ENCODE measurements around the gene LRP1. TPM values are rescaled to one million over a fixed set of nuclear protein-coding genes. Genes with fewer than 3 reads are reported as not detected.

LRP1 gene
- total RNA-seq, 2 experiments from 2014 or later, result 1.1 to 4.4 TPM

GRCh38 chr12:57089271-57090245 is 38.7 kb upstream of the LRP1 start:
- Histone ChIP-seq H3K4me1 (ENCODE audit: insufficient read depth, low read length, poor library complexity, severe bottlenecking) (peaks cover 51% of the 10 kb centered on the region), H3K27ac (ENCODE audit: low read depth, low read length, poor library complexity, severe bottlenecking) (peak overlapping the region; percentile 24), H3K4me3 (ENCODE audit: low read depth, low read length, poor library complexity, severe bottlenecking) (peak overlapping the region; percentile 80), H3K36me3 (ENCODE audit: insufficient read depth, low read length) (peaks cover 18% of the 10 kb centered on the region; the same call in 1 of the 2 replicates), H3K79me2 (ENCODE audit: insufficient read depth, low read depth, low read length) (no peaks in the 10 kb centered on the region), H3K9me3 (ENCODE audit: low read length) (no peaks in the 10 kb centered on the region), H4K20me1 (ENCODE audit: insufficient read depth, low read length) (no peaks in the 10 kb centered on the region), H2AFZ (ENCODE audit: low read length) (peak overlapping the region; percentile 1; the same call in 1 of the 2 replicates), H3K9me2 (ENCODE audit: insufficient read depth, low read length) (no peaks in the 10 kb centered on the region), H3K4me2 (ENCODE audit: low read length) (peak overlapping the region; percentile 91)
- POLR2A ChIA-PET, result interaction anchor here (0.9 to 1.7 kb wide), 3 partner anchors 10 to 21 kb away, joined by 5 to 6 read pairs (median 6); partner anchors contain the start of genes NEMP1 and STAT6
- intact Hi-C loops (cut with micrococcal nuclease; ENCODE audit: unreplicated experiment), result loop anchor here (5.0 kb wide), 2 partner anchors 402 to 712 kb away; partner anchors contain the start of gene PTGES3
- DNase-seq (ENCODE audit: low spot score), result peak; percentile 35
- TF ChIP-seq CTCF (conservative IDR thresholded peaks at IDR 0.05; ENCODE audit: low read length), result no peak
- no peak for TF ChIP-seq EZH2phosphoT487 (IDR thresholded peaks at IDR 0.05; ENCODE audit: borderline replicate concordance, low read depth, low read length)
- CTCF ChIA-PET (ENCODE audit: unreplicated experiment), result interaction anchor here (0.6 to 1.3 kb wide), 2 partner anchors 15 to 19 kb away, joined by 3 read pairs; no protein-coding TSS in a partner anchor
- no TSS peak for BruUV-seq (replicated peaks)

GRCh38 chr12:57090490-57090889 is 37.8 kb upstream of the LRP1 start:
- POLR2A ChIA-PET, result interaction anchor here (0.6 to 1.5 kb wide), 3 partner anchors 20 to 257 kb away, joined by 3 to 5 read pairs (median 3); partner anchors contain the start of gene STAT6
- intact Hi-C loops (cut with micrococcal nuclease; ENCODE audit: unreplicated experiment), result no loop called here
- peaks cover 48% of the 10 kb centered on the region for H3K4me1 ChIP-seq (ENCODE audit: insufficient read depth, low read length, poor library complexity, severe bottlenecking)

More at GRCh38 chr12:57090490-57090889, 37.8 kb upstream of the LRP1 start:
- peaks cover 27% of the 10 kb centered on the region; the same call in 1 of the 2 replicates for H3K36me3 ChIP-seq (ENCODE audit: insufficient read depth, low read length)
- no TSS peak for BruUV-seq (replicated peaks)
- no peak for DNase-seq (ENCODE audit: low spot score)
- TF ChIP-seq CTCF (conservative IDR thresholded peaks at IDR 0.05; ENCODE audit: low read length) (no peak), EZH2phosphoT487 (IDR thresholded peaks at IDR 0.05; ENCODE audit: borderline replicate concordance, low read depth, low read length) (no peak)
- peak overlapping the region; percentile 22; the same call in 1 of the 2 replicates for H3K4me2 ChIP-seq (ENCODE audit: low read length)
- H3K27ac ChIP-seq (ENCODE audit: low read depth, low read length, poor library complexity, severe bottlenecking), result no peak overlapping the region
- H4K20me1 ChIP-seq (ENCODE audit: insufficient read depth, low read length), result no peaks in the 10 kb centered on the region
- no peak overlapping the region for H3K4me3 ChIP-seq (ENCODE audit: low read depth, low read length, poor library complexity, severe bottlenecking)
- no peak overlapping the region for H2AFZ ChIP-seq (ENCODE audit: low read length)
- H3K79me2 ChIP-seq (ENCODE audit: insufficient read depth, low read depth, low read length), result no peaks in the 10 kb centered on the region
- no peaks in the 10 kb centered on the region for H3K9me2 ChIP-seq (ENCODE audit: insufficient read depth, low read length)
- CTCF ChIA-PET (ENCODE audit: unreplicated experiment), result no interaction called here
- H3K9me3 ChIP-seq (ENCODE audit: low read length), result no peaks in the 10 kb centered on the region
